Measurements from ENCODE around the gene HTR1B.

DNA sequence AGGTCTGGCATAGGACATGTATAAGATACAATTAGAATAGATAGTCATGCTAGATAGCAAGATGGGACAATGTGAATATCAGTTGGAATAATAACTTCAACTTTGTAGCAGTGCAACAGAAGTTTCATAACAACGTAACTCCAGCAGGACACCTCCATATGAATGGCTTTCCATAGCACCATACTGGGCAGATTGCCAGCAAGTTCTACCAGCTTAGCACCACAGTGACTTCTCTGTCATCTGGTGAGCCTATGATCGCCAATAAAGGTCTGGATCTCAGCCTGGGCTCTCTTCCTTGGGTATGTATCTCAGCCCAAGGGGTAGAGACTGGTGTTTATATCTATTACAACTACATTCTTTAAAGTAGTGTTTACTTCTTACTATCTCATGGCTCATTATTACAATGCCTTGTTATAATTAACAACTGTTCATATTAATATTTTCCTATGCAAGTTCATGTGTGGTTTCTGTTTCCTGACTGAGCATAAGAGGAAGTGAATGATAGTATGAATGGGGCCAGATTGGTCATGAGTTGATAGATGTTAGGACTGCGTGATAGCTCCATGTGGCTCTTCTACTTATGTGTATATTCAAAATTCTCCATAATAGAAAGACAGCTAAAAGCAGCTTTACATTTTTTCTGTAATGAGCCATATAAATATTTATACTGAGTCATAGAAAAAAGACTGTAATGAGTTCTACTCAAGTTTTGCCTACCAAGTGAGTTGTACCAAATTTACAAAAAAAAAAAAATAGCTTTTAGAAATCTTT is 22.9 kb downstream of the HTR1B start:
- TF ChIP-seq, protein P1, sequence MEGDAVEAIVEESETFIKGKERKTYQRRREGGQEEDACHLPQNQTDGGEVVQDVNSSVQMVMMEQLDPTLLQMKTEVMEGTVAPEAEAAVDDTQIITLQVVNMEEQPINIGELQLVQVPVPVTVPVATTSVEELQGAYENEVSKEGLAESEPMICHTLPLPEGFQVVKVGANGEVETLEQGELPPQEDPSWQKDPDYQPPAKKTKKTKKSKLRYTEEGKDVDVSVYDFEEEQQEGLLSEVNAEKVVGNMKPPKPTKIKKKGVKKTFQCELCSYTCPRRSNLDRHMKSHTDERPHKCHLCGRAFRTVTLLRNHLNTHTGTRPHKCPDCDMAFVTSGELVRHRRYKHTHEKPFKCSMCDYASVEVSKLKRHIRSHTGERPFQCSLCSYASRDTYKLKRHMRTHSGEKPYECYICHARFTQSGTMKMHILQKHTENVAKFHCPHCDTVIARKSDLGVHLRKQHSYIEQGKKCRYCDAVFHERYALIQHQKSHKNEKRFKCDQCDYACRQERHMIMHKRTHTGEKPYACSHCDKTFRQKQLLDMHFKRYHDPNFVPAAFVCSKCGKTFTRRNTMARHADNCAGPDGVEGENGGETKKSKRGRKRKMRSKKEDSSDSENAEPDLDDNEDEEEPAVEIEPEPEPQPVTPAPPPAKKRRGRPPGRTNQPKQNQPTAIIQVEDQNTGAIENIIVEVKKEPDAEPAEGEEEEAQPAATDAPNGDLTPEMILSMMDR (IDR thresholded peaks at IDR 0.05): no peak
- TF ChIP-seq POLR2A (IDR thresholded peaks at IDR 0.05): no peak
